ENCODE measurements around the gene GRAMD1A.

Gene GRAMD1A

GRCh38 chr19:35074426-35075201 lies 74.5 kb downstream of the GRAMD1A start:
- no peak for DNase-seq (ENCODE audit: low read depth in 2 of 2)

- DNase-seq (ENCODE audit: low read depth in 2 of 2): no peak
Observed at GRCh38 chr19:35075202-35076025, 75.3 kb downstream of the GRAMD1A start.

GRCh38 chr19:35076026-35076370 lies 75.9 kb downstream of the GRAMD1A start:
- DNase-seq (ENCODE audit: low read depth in 2 of 2): no peak
